Uterus (tissue), 4 donors: ENCODE measurements around the gene ATP11A. TPM values are rescaled to one million over a fixed set of nuclear protein-coding genes. Genes with fewer than 3 reads are reported as not detected.
A peak's percentile ranks its signal among the peaks of the same experiment; 100 is the strongest.

Experiments
- DNase-seq, 2 donors: peaks; one replicate each; pipeline ENCODE4 v3.0.0-alpha.2; 2019 to 2020
- H3K27ac ChIP-seq, 2 donors: fragments of 200-600 bp; sonication (generic); 1 replicate in 1 of 2; 2 replicates in 1 of 2; pipeline ENCODE4 v1.5.1; 2016 to 2018
- H3K27me3 ChIP-seq, 2 donors: fragments of 200-600 bp; sonication (generic); one replicate each; pipeline ENCODE4 v1.5.1; 2018 to 2019; ENCODE audit warnings: control low read depth in 1 of 2
- H3K36me3 ChIP-seq, 2 donors: fragments of 200-600 bp; sonication (generic); one replicate each; pipeline ENCODE4 v1.5.1; 2019; ENCODE audit warnings: control low read depth in 1 of 2
- H3K4me1 ChIP-seq, 2 donors: fragments of 200-600 bp; sonication (generic); one replicate each; pipeline ENCODE4 v1.5.1; 2018 to 2019; ENCODE audit warnings: control low read depth in 1 of 2
- H3K4me3 ChIP-seq, 2 donors: fragments of 200-600 bp; sonication (generic); 1 replicate in 1 of 2; 2 replicates in 1 of 2; pipeline ENCODE4 v1.5.1; 2018 to 2019; ENCODE audit warnings: mild to moderate bottlenecking in 1 of 2
- H3K9me3 ChIP-seq, 2 donors: fragments of 200-600 bp; sonication (generic); one replicate each; pipeline ENCODE4 v1.5.1; 2019; ENCODE audit warnings: control low read depth in 1 of 2
- POLR2A ChIP-seq, 2 donors: fragments of 450-650 bp; IDR thresholded peaks; one replicate each; pipeline ENCODE4 v1.6.1; 2016; ENCODE audit warnings: antibody characterized with exemption in 2 of 2, mild to moderate bottlenecking in 1 of 2, moderate library complexity in 1 of 2
- intact Hi-C: fragments of 100-400 bp; cut with DNase I; formaldehyde crosslinking; loops from one replicate; pipeline ENCODE4 v1.15.1; 2023; ENCODE audit warnings: low total_unique reads
- total RNA-seq, 4 donors: library from RNA; depleted of rRNA in 3 of 4; stranded (reverse); fragments of >200 nt in 3 of 4; gene quantifications; one replicate each; pipeline versions ENCODE4 v1.1.0 to v1.2.4, GENCODE V29; 2014 to 2023
- TF ChIP-seq, protein P1 (sequence below), 4 experiments: fragments of 200-600 bp in 2 of 4; fragments of 450-650 bp in 2 of 4; sonication (generic) in 2 of 4; IDR thresholded peaks; one replicate each; pipeline ENCODE4 v1.5.1; 2016 to 2019; ENCODE audit warnings: antibody characterized with exemption in 4 of 4, mild to moderate bottlenecking in 2 of 4, moderate library complexity in 1 of 4
- donor health status: DM: yes; HTN: yes; CAD: no.

The ATP11A gene
- total RNA-seq, 4 donors from 2014 or later: 12.8 to 149 (median 22.8) TPM

DNA sequence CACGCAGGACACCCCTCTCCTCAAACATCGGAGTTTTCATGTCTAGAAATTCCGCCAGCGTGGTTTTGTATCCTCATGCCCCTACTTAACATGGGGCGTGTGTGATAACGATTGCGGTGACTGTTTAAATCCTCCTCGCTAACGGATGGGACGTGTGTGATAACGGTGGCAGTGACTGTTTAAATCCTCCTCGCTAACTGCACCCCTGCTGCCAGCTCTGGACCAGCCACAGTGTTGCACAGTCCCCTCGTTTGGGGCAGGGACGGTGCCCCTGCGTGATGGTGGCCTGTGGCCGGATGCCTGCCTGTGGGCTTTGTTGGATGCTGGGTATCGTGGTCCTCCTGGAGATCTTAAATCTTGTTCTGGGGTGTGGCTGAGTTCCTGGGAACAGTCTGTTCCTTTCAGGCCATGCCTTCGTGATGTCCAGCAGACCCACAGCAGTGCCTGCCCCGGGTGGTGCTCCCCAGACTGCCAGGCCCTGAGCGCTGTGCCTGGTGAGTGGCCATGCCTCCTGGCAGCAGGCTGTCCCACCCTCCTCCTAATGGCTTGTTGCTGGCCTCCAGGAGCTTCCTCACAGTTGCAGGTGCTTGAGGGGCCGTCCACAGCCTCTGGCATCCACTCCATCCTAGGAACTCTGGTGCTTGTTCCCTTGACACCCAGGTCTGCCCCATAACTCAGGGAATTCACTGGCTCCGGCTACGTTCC is 156.7 kb downstream of the ATP11A start:
- DNase-seq: no peak
- Histone ChIP-seq H3K27ac (no peak overlapping the region), H3K4me3 (no peak overlapping the region), H3K4me1 (peaks cover 0 to 4% of the 10 kb centered on the region in 2 donors), H3K36me3 (no peaks in the 10 kb centered on the region), H3K27me3 (no peaks in the 10 kb centered on the region), H3K9me3 (no peaks in the 10 kb centered on the region)
- TF ChIP-seq, protein P1, sequence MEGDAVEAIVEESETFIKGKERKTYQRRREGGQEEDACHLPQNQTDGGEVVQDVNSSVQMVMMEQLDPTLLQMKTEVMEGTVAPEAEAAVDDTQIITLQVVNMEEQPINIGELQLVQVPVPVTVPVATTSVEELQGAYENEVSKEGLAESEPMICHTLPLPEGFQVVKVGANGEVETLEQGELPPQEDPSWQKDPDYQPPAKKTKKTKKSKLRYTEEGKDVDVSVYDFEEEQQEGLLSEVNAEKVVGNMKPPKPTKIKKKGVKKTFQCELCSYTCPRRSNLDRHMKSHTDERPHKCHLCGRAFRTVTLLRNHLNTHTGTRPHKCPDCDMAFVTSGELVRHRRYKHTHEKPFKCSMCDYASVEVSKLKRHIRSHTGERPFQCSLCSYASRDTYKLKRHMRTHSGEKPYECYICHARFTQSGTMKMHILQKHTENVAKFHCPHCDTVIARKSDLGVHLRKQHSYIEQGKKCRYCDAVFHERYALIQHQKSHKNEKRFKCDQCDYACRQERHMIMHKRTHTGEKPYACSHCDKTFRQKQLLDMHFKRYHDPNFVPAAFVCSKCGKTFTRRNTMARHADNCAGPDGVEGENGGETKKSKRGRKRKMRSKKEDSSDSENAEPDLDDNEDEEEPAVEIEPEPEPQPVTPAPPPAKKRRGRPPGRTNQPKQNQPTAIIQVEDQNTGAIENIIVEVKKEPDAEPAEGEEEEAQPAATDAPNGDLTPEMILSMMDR (IDR thresholded peaks at IDR 0.05): no peak
- TF ChIP-seq POLR2A (IDR thresholded peaks at IDR 0.05): no peak
- intact Hi-C loops: no loop called here

DNA sequence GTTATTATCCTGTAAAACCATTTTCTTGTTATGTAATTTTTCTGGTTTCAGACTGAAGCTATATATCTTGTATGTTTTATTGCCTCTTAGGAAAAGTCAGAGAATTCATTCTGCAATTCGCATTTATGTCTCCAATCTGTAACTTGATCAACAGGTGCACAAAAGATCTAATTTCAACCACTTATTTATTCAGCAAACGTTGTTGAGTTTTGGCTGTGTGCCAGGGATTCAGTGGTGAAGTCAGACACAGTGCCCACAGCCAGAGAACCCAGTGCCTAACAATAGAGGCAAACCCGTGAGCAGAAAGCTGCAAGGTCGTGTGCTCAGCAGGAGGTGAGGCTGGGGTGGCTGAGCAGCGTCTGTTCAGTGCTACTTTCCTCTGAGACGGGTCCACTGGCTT is 159.7 kb downstream of the ATP11A start:
- no peak overlapping the region for H3K27ac ChIP-seq
- no peaks in the 10 kb centered on the region for H3K27me3 ChIP-seq
- H3K4me1 ChIP-seq: no peaks in the 10 kb centered on the region
- H3K4me3 ChIP-seq: no peak overlapping the region
- no peaks in the 10 kb centered on the region for H3K9me3 ChIP-seq
- intact Hi-C loops: no loop called here
- no peaks in the 10 kb centered on the region for H3K36me3 ChIP-seq
- DNase-seq: peak in 1 of 2 donors; percentile 16
- TF ChIP-seq POLR2A (IDR thresholded peaks at IDR 0.05): no peak
- TF ChIP-seq, protein P1 (IDR thresholded peaks at IDR 0.05): no peak

DNA sequence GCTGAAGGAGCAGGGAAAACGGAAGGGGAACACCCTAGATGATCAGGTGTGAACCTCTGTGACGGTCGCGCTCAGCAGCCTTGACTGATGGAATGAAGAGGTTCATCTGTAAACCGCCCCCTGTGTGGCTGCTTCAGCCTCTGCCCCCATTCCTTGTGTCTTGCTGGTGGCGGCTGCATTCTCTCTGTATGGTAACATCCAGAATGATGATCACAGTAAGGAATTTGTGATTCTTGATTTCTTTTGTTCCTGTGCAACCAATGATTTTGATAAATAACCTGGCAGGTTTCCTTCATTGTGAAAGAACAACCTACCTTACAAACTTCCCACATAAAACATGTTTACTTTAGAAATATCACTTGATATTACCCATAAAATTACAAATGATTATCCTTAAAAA is 160.4 kb downstream of the ATP11A start:
- intact Hi-C loops: no loop called here
- no peaks in the 10 kb centered on the region for H3K36me3 ChIP-seq
- H3K27ac ChIP-seq: no peak overlapping the region
- H3K4me3 ChIP-seq: no peak overlapping the region
- no peaks in the 10 kb centered on the region for H3K4me1 ChIP-seq
- no peaks in the 10 kb centered on the region for H3K27me3 ChIP-seq
- no peak for DNase-seq
- no peaks in the 10 kb centered on the region for H3K9me3 ChIP-seq
- TF ChIP-seq POLR2A (IDR thresholded peaks at IDR 0.05): no peak
- TF ChIP-seq, protein P1 (IDR thresholded peaks at IDR 0.05): no peak

DNA sequence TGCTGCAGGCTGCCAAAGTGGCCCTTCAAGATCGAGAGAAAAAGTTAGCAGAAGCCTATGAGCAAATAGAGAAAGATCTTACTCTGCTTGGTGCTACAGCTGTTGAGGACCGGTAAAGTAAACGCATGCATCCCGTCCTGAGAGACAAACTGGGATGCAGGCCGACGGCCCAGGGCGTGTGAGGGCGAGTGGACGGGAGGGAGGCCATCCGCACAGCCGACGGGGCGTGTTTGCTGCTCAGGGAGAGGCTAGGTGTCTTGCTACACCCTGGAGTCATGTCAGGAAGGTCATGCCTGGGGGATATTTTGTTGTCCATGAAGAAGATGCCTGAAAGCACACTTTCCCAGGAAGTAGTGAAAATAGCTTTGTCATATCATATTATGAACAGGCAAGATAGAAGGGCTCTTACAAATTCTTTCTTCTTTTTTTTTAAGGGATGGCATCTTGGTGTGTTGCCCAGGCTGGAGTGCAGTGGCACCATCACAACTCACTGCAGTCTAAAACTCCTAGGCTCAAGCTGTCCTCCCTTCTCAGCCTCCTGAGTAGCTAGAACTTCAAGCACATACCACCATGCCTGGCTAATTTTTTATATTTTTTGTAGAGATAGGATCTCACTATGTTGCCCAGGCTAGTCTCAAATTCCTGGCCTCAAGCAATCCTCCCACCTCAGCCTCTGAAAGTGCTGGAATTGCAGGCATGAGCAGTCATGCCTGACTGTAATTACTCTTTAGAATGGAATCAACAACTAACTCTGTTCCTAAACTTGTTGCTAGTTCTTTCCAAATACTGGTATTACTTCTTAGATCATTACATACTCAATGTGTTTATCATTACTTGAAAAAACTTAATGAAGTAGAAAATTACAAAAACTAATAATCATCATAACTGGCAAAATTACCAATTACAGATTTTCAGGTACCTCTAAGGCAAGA is 161.5 kb downstream of the ATP11A start:
- Histone ChIP-seq H3K27ac (no peak overlapping the region), H3K9me3 (no peaks in the 10 kb centered on the region), H3K36me3 (no peaks in the 10 kb centered on the region), H3K4me3 (no peak overlapping the region), H3K27me3 (no peaks in the 10 kb centered on the region), H3K4me1 (no peaks in the 10 kb centered on the region)
- no peak for DNase-seq
- intact Hi-C loops: no loop called here
- TF ChIP-seq POLR2A (IDR thresholded peaks at IDR 0.05): no peak
- TF ChIP-seq, protein P1 (IDR thresholded peaks at IDR 0.05): no peak

DNA sequence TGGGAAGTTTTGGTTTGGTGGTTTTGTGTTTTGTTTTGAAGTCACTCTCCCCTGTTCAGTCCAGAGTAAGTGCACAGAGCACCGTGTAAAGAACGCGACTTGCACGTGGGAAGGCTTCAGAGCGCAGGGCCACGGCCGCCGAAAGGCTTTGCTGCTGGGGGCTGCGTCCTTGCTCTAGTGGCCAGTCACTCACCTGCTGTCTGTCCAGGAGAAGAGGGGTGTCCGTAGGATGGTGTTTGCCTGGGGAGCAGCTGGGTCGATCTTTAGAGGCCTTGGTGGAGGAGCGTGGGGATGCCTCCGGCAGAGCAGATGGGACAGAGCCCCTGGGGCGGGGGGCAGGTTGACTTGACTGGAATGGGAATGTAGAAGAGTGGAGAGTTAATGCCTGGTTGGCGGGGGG is 162.6 kb downstream of the ATP11A start:
- TF ChIP-seq, protein P1 (IDR thresholded peaks at IDR 0.05): no peak
- TF ChIP-seq POLR2A (IDR thresholded peaks at IDR 0.05): no peak
- intact Hi-C loops: no loop called here
- Histone ChIP-seq H3K27ac (no peak overlapping the region), H3K27me3 (no peaks in the 10 kb centered on the region), H3K36me3 (no peaks in the 10 kb centered on the region), H3K4me1 (no peaks in the 10 kb centered on the region), H3K9me3 (no peaks in the 10 kb centered on the region), H3K4me3 (no peak overlapping the region)
- no peak for DNase-seq
